ENCODE results near the gene CLK3. TPM values are rescaled to one million over a fixed set of nuclear protein-coding genes. Genes with fewer than 3 reads are reported as not detected.
"Not testable (repeated sequence)": the region's sequence is repeated elsewhere in the genome, so short reads cannot be mapped to it uniquely, and the experiment has no call there.

CLK3 gene
- total RNA-seq, 1 experiment from 2014 or later, result 56.2 TPM

- no peaks in the 10 kb centered on the region for H4K20me1 ChIP-seq (ENCODE audit: low read length)
- BruUV-seq (replicated peaks), result no TSS peak
- peaks cover 50% of the 10 kb centered on the region for H3K36me3 ChIP-seq (ENCODE audit: low read depth, low read length)
- POLR2A ChIA-PET (ENCODE audit: unreplicated experiment), result no interaction called here
- ATAC-seq, result no peak
- no peak overlapping the region for H3K27ac ChIP-seq (ENCODE audit: low read length)
- H3K27me3 ChIP-seq (ENCODE audit: low read length), result no peaks in the 10 kb centered on the region
- no peak overlapping the region for H3K9ac ChIP-seq (ENCODE audit: low read length)
- CTCF ChIA-PET, result interaction anchor here (0.7 kb wide), 1 partner anchor 20 kb away, joined by 3 read pairs; no protein-coding TSS in a partner anchor
- H3K4me3 ChIP-seq (ENCODE audit: low read length), result no peak overlapping the region
- intact Hi-C loops (cut with micrococcal nuclease), result no loop called here
- no peaks in the 10 kb centered on the region for H3K9me2 ChIP-seq (replicated peaks; ENCODE audit: low read length)
- H2AFZ ChIP-seq (ENCODE audit: low read length), result no peak overlapping the region
- no peak for TF ChIP-seq EZH2phosphoT487 (IDR thresholded peaks at IDR 0.05; ENCODE audit: borderline replicate concordance, low read length)
- no peak for DNase-seq
- no peaks in the 10 kb centered on the region for H3F3A ChIP-seq (ENCODE audit: low read length, unreplicated experiment)
- no peak overlapping the region for H3K4me2 ChIP-seq (ENCODE audit: low read length)
- H3K79me2 ChIP-seq (ENCODE audit: low read length), result no peaks in the 10 kb centered on the region
- H3K9me3 ChIP-seq (ENCODE audit: low read length), result no peaks in the 10 kb centered on the region
- H3K4me1 ChIP-seq (ENCODE audit: insufficient read depth, low read length), result no peaks in the 10 kb centered on the region
Measured at GRCh38 chr15:74628949-74629348, 13.3 kb downstream of the CLK3 start.

GRCh38 chr15:74629696-74630095, 14.1 kb downstream of the CLK3 start:
- ATAC-seq; CTCF ChIA-PET; POLR2A ChIA-PET (ENCODE audit: unreplicated experiment): not testable (repeated sequence)

GRCh38 chr15:74630284-74631086, 14.8 kb downstream of the CLK3 start:
- no TSS peak for BruUV-seq (replicated peaks)
- H3K9me2 ChIP-seq (replicated peaks; ENCODE audit: low read length), result no peaks in the 10 kb centered on the region
- ATAC-seq (no peak), DNase-seq (no peak)
- ChIA-PET POLR2A (ENCODE audit: unreplicated experiment) (interaction anchor here (0.6 kb wide), 1 partner anchor 365 kb away, joined by 3 read pairs; the partner anchor contains the start of gene SCAMP5), CTCF (interaction anchor here (1.1 kb wide), 1 partner anchor 138 kb away, joined by 3 read pairs; no protein-coding TSS in a partner anchor)
- H3K36me3 ChIP-seq (ENCODE audit: low read depth, low read length), result peaks cover 47% of the 10 kb centered on the region
- H3K4me1 ChIP-seq (ENCODE audit: insufficient read depth, low read length), result no peaks in the 10 kb centered on the region
- no peak overlapping the region for H3K27ac ChIP-seq (ENCODE audit: low read length)
- intact Hi-C loops (cut with micrococcal nuclease), result loop anchor here (5.0 kb wide), 1 partner anchor 258 kb away; no protein-coding TSS in a partner anchor
- no peak overlapping the region for H3K4me2 ChIP-seq (ENCODE audit: low read length)
- no peak overlapping the region for H3K4me3 ChIP-seq (ENCODE audit: low read length)
- no peaks in the 10 kb centered on the region for H4K20me1 ChIP-seq (ENCODE audit: low read length)
- TF ChIP-seq CTCF (conservative IDR thresholded peaks at IDR 0.05; ENCODE audit: low read depth, low read length), result no peak
- no peak for TF ChIP-seq EZH2 (IDR thresholded peaks at IDR 0.05; ENCODE audit: low read length, unreplicated experiment)
- no peak for TF ChIP-seq EZH2phosphoT487 (IDR thresholded peaks at IDR 0.05; ENCODE audit: borderline replicate concordance, low read length)
- no peaks in the 10 kb centered on the region for H3K79me2 ChIP-seq (ENCODE audit: low read length)
- H3K27me3 ChIP-seq (ENCODE audit: low read length), result no peaks in the 10 kb centered on the region
- H2AFZ ChIP-seq (ENCODE audit: low read length), result no peak overlapping the region
- H3F3A ChIP-seq (ENCODE audit: low read length, unreplicated experiment), result no peaks in the 10 kb centered on the region
- no peak overlapping the region for H3K9ac ChIP-seq (ENCODE audit: low read length)
- H3K9me3 ChIP-seq (ENCODE audit: low read length), result no peaks in the 10 kb centered on the region

More at GRCh38 chr15:74629696-74630095, 14.1 kb downstream of the CLK3 start:
- not testable (repeated sequence) for DNase-seq; H3K4me3 ChIP-seq (ENCODE audit: low read length); H3K4me1 ChIP-seq (ENCODE audit: insufficient read depth, low read length); H3K27me3 ChIP-seq (ENCODE audit: low read length); H3K79me2 ChIP-seq (ENCODE audit: low read length); H3K4me2 ChIP-seq (ENCODE audit: low read length); H3K9me2 ChIP-seq (replicated peaks; ENCODE audit: low read length); H3K9me3 ChIP-seq (ENCODE audit: low read length); H3F3A ChIP-seq (ENCODE audit: low read length, unreplicated experiment); BruUV-seq (replicated peaks); H3K27ac ChIP-seq (ENCODE audit: low read length); H4K20me1 ChIP-seq (ENCODE audit: low read length); H2AFZ ChIP-seq (ENCODE audit: low read length); H3K9ac ChIP-seq (ENCODE audit: low read length)
- intact Hi-C loops (cut with micrococcal nuclease), result loop anchor here (5.0 kb wide), 1 partner anchor 257 kb away; no protein-coding TSS in a partner anchor
- H3K36me3 ChIP-seq (ENCODE audit: low read depth, low read length), result peaks cover 46% of the 10 kb centered on the region
